SW 1271 (cell line): ENCODE measurements around the gene CD4.

Experiments used
- DNase-seq, 2 experiments: peaks; one replicate each; lab custom pipeline; 2025; lab: John Stamatoyannopoulos, UW

CD4 gene

GRCh38 chr12:6778574-6779550 is 10.5 kb upstream of the CD4 start:
- DNase-seq, result peak; percentile 78 to 89

GRCh38 chr12:6779708-6780432 is 9.5 kb upstream of the CD4 start:
- DNase-seq, result no peak

- no peak for DNase-seq
These were observed 8.8 kb upstream of the CD4 start for GRCh38 chr12:6780573-6780972.

GRCh38 chr12:6782119-6782518 is 7.2 kb upstream of the CD4 start:
- no peak for DNase-seq

GRCh38 chr12:6782850-6783566 is 6.3 kb upstream of the CD4 start:
- DNase-seq, result no peak

GRCh38 chr12:6783828-6784227 is 5.5 kb upstream of the CD4 start:
- no peak for DNase-seq

GRCh38 chr12:6784296-6784695 is 5.0 kb upstream of the CD4 start:
- DNase-seq, result no peak

GRCh38 chr12:6784761-6785160 is 4.6 kb upstream of the CD4 start:
- DNase-seq, result no peak

GRCh38 chr12:6786416-6787094 is 2.8 kb upstream of the CD4 start:
- no peak for DNase-seq

GRCh38 chr12:6787309-6787708 is 2.0 kb upstream of the CD4 start:
- no peak for DNase-seq

GRCh38 chr12:6790496-6791150 is 1.3 kb downstream of the CD4 start:
- no peak for DNase-seq

GRCh38 chr12:6791931-6792520 is 2.7 kb downstream of the CD4 start:
- no peak for DNase-seq

- DNase-seq, result no peak
These were observed 3.3 kb downstream of the CD4 start for GRCh38 chr12:6792522-6793201.

- DNase-seq, result no peak
These were observed 5.8 kb downstream of the CD4 start for GRCh38 chr12:6795088-6795487.

- DNase-seq, result no peak
These were observed 7.2 kb downstream of the CD4 start for GRCh38 chr12:6796576-6796975.

- no peak for DNase-seq
These were observed 9.8 kb downstream of the CD4 start for GRCh38 chr12:6799147-6799546.

GRCh38 chr12:6807170-6807569 is 17.8 kb downstream of the CD4 start:
- no peak for DNase-seq

- no peak for DNase-seq
These were observed 19.7 kb downstream of the CD4 start for GRCh38 chr12:6809056-6809455.

GRCh38 chr12:6810758-6811157 is 21.4 kb downstream of the CD4 start:
- no peak for DNase-seq

- no peak for DNase-seq
These were observed 24.0 kb downstream of the CD4 start for GRCh38 chr12:6813363-6813762.
